Right cardiac atrium (tissue), 5 donors: ENCODE results near the gene TK1. TPM values are rescaled to one million over a fixed set of nuclear protein-coding genes. Genes with fewer than 3 reads are reported as not detected.

Experiments
- ATAC-seq, 2 donors: fragments of 200-7000 bp; cut with Tn5 transposase; one replicate each; pipeline versions ENCODE4 v1.8.0 to v1.9.1; 2020; ENCODE audit warnings: moderate library complexity in 2 of 2, mild to moderate bottlenecking in 1 of 2
- DNase-seq, 3 donors: peaks; one replicate each; pipeline ENCODE4 v3.0.0-alpha.2; 2020
- H3K27ac ChIP-seq: one replicate; pipeline ENCODE4 v1.5.1; 2013; ENCODE audit warnings: mild to moderate bottlenecking, low read length, control low read depth, moderate library complexity
- H3K27me3 ChIP-seq: one replicate; pipeline ENCODE4 v1.6.1; 2013; ENCODE audit not compliant: control insufficient read depth, insufficient read depth
- H3K4me1 ChIP-seq: one replicate; pipeline ENCODE4 v1.6.1; 2013; ENCODE audit warnings: low read length; ENCODE audit not compliant: control insufficient read depth, insufficient read depth
- H3K4me3 ChIP-seq: one replicate; pipeline ENCODE4 v1.5.1; 2013; ENCODE audit warnings: low read length, control low read depth
- H3K9me3 ChIP-seq: one replicate; pipeline ENCODE4 v1.6.1; 2013; ENCODE audit warnings: low read length; ENCODE audit not compliant: control insufficient read depth
- WGBS: extraction: QIAGEN DNeasy Blood & Tissue Kit; methylation state at CpG from one replicate; pipeline ENCODE4 v1.1.7; 2013; 5-methylcytosine and 5-hydroxymethylcytosine counted together
- intact Hi-C, 4 donors: fragments of 100-400 bp; cut with DNase I; formaldehyde crosslinking; loops; one replicate each; pipeline versions ENCODE4 v1.11.0 to v1.14.0; 2022 to 2023
- polyA plus RNA-seq: library from polyadenylated mRNA; stranded (reverse); fragments of 200-250 nt; gene quantifications from one replicate; pipeline ENCODE4 v1.2.3, GENCODE V29; 2013
- total RNA-seq, 4 donors: library from RNA; stranded (reverse); fragmentation: NEBNext Ultra II Directional; extraction: Animal tissue kit (Norgen Biotek cat#: 25700); gene quantifications; one replicate each; pipeline ENCODE4 v1.2.1, GENCODE V29; 2021
- donor health status: healthy with polysubstance abuse.
- donor health status: DM: no; HTN: yes; CAD: no.
- donor health status: DM: no; HTN: no; CAD: no.
- donor health status: DM: no; HTN: yes; CAD: no; lungs with severe emphysema.
- donor health status: DM: yes; HTN: yes; CAD: no.

TK1 gene
- total and polyA plus RNA-seq, 5 donors: 0.51 to 5.2 (median 1.2) TPM

DNA sequence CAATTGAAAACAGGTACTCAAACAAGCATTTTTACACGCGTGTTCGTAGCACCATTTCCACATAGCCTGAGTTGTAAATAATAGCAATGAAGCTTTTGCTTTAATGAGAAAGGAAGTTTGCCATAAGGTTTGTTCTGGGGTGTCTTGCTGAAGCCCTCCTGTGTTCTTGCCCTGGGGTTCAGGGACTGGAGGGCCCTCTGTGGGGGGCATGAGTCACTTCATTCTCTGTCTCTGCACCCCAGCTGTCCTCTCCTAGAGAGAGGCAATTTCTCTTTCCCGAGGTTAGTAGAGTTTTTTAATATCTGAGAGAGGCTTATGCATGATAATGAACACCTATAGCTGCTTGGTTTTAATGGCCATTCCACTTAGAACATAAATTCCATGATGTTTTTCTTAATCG, 9.9 kb upstream of the TK1 start:
- Histone ChIP-seq H3K9me3 (no peaks in the 10 kb centered on the region), H3K4me1 (no peaks in the 10 kb centered on the region), H3K27me3 (no peaks in the 10 kb centered on the region), H3K27ac (no peak overlapping the region), H3K4me3 (no peak overlapping the region)
- ATAC-seq: no peak
- intact Hi-C loops: no loop called here
- peak in 1 of 3 donors; percentile 4 for DNase-seq
- 87% methylated on average over 5 of the region's 5 CpGs for WGBS

- intact Hi-C loops: no loop called here
- DNase-seq: peak; percentile 57 to 80 (median 72)
- Histone ChIP-seq H3K27ac (peak overlapping the region; percentile 50), H3K27me3 (no peaks in the 10 kb centered on the region), H3K4me1 (no peaks in the 10 kb centered on the region), H3K9me3 (no peaks in the 10 kb centered on the region), H3K4me3 (no peak overlapping the region)
- peak; percentile 42 to 73 for ATAC-seq
- 50% methylated on average over 10 of the region's 10 CpGs for WGBS
These were observed 716 bp downstream of the TK1 start for GRCh38 chr17:78185981-78186691.

DNA sequence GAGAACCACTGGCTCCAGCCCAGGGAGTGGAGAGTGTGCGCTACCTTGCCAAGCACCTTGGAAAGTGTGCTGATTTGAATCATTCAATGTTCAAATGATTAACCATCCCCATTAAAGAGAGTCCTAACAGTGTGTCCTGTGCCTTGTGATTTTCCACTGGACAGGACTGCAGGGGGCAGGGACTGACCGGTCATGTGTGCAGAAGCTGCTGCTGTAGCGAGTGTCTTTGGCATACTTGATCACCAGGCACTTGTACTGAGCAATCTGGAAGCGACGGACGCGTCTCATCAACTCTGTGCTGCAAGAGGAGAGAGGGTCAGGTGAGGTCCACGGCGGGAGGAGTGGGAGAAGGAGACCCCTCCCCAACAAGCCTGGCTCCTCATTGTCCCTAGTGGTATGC, 2.0 kb downstream of the TK1 start:
- ATAC-seq (no peak), DNase-seq (no peak)
- Histone ChIP-seq H3K27me3 (no peaks in the 10 kb centered on the region), H3K4me3 (no peak overlapping the region), H3K27ac (no peak overlapping the region), H3K4me1 (no peaks in the 10 kb centered on the region), H3K9me3 (no peaks in the 10 kb centered on the region)
- intact Hi-C loops: loop anchor here in 1 of 4 donors (5.0 kb wide), 1 partner anchor 78 kb away; no protein-coding TSS in a partner anchor
- 73% methylated on average over 9 of the region's 9 CpGs for WGBS

DNA sequence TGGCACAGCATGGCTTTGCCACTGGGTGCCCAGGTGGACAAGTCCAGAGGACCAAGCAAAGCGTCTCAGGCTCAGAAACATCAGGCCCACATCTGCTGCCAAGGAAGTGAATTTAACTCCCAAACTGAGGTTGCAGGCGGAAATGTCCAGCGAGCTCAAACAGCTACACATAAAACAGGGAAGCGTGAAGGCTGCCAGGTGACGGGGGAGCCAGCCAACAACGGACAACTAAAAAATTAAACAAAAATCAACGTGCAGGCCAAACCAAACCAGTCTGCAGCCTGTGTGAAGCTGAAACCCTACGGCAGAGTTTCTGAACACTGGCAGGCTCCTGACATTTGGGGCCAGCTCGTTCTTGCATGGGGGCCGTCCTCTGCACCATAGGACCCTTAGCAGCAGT, 2.5 kb downstream of the TK1 start:
- Histone ChIP-seq H3K27me3 (no peaks in the 10 kb centered on the region), H3K27ac (no peak overlapping the region), H3K4me3 (no peak overlapping the region), H3K4me1 (no peaks in the 10 kb centered on the region), H3K9me3 (no peaks in the 10 kb centered on the region)
- no peak for DNase-seq
- 82% methylated on average over 10 of the region's 10 CpGs for WGBS
- intact Hi-C loops: loop anchor here in 1 of 4 donors (5.0 kb wide), 1 partner anchor 77 kb away; no protein-coding TSS in a partner anchor
- ATAC-seq: no peak

DNA sequence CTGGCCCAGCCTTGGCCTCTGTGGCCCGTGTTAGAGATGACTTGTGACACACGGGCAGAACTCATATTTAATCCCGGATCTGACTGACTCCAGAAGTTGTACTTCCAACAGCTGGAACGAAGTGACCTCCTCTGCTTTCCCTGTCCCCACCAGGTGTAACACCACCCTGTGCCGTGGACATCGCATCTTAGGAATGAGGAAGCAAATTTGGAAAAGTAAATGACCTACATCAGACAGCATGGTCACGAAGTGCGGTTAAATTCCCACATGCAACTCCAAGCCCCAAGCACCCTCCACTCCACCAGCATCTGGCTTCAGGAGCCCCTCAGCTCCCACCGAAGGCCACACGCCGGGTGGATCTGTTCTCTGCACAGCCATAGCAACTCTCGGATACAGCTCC, 2.9 kb downstream of the TK1 start:
- H3K4me1 ChIP-seq: no peaks in the 10 kb centered on the region
- WGBS: 93% methylated on average over 12 of the region's 12 CpGs
- no peak overlapping the region for H3K4me3 ChIP-seq
- ATAC-seq: no peak
- H3K27ac ChIP-seq: no peak overlapping the region
- no peaks in the 10 kb centered on the region for H3K27me3 ChIP-seq
- no peak for DNase-seq
- intact Hi-C loops: loop anchor here in 1 of 4 donors (5.0 kb wide), 1 partner anchor 77 kb away; no protein-coding TSS in a partner anchor
- no peaks in the 10 kb centered on the region for H3K9me3 ChIP-seq

GRCh38 chr17:78182504-78182903, 4.3 kb downstream of the TK1 start:
- no peaks in the 10 kb centered on the region for H3K9me3 ChIP-seq
- intact Hi-C loops: loop anchor here in 1 of 4 donors (5.0 kb wide), 1 partner anchor 75 kb away; no protein-coding TSS in a partner anchor
- H3K4me3 ChIP-seq: no peak overlapping the region
- no peaks in the 10 kb centered on the region for H3K27me3 ChIP-seq
- H3K4me1 ChIP-seq: no peaks in the 10 kb centered on the region
- WGBS: 96% methylated on average over 13 of the region's 13 CpGs
- H3K27ac ChIP-seq: no peak overlapping the region
- DNase-seq (no peak), ATAC-seq (no peak)

- Histone ChIP-seq H3K4me1 (no peaks in the 10 kb centered on the region), H3K4me3 (no peak overlapping the region), H3K27ac (no peak overlapping the region), H3K9me3 (no peaks in the 10 kb centered on the region), H3K27me3 (no peaks in the 10 kb centered on the region)
- WGBS: 64% methylated on average over 2 of the region's 2 CpGs
- intact Hi-C loops: loop anchor here in 1 of 4 donors (5.0 kb wide), 1 partner anchor 73 kb away; no protein-coding TSS in a partner anchor
- ATAC-seq (no peak), DNase-seq (no peak)
These were observed 6.3 kb downstream of the TK1 start for GRCh38 chr17:78180508-78180907.

GRCh38 chr17:78180083-78180482, 6.8 kb downstream of the TK1 start:
- no peaks in the 10 kb centered on the region for H3K27me3 ChIP-seq
- DNase-seq (no peak), ATAC-seq (no peak)
- intact Hi-C loops: loop anchor here in 1 of 4 donors (5.0 kb wide), 1 partner anchor 73 kb away; no protein-coding TSS in a partner anchor
- no peak overlapping the region for H3K27ac ChIP-seq
- no peak overlapping the region for H3K4me3 ChIP-seq
- no peaks in the 10 kb centered on the region for H3K9me3 ChIP-seq
- 68% methylated on average over 14 of the region's 14 CpGs for WGBS
- H3K4me1 ChIP-seq: no peaks in the 10 kb centered on the region

- Histone ChIP-seq H3K4me3 (no peak overlapping the region), H3K27me3 (no peaks in the 10 kb centered on the region), H3K9me3 (no peaks in the 10 kb centered on the region), H3K27ac (no peak overlapping the region), H3K4me1 (no peaks in the 10 kb centered on the region)
- intact Hi-C loops: loop anchor here in 2 of 4 donors (5.0 to 10.0 kb wide), 2 partner anchors 65 to 67 kb away; no protein-coding TSS in a partner anchor
- peak in 1 of 3 donors; percentile 34 for DNase-seq
- ATAC-seq: peak; percentile 7 to 12
- WGBS: 90% methylated on average over 17 of the region's 17 CpGs
These were observed 7.5 kb downstream of the TK1 start for GRCh38 chr17:78179372-78179771.

- Histone ChIP-seq H3K9me3 (no peaks in the 10 kb centered on the region), H3K4me1 (peaks cover 3% of the 10 kb centered on the region), H3K4me3 (no peak overlapping the region), H3K27ac (no peak overlapping the region), H3K27me3 (no peaks in the 10 kb centered on the region)
- intact Hi-C loops: loop anchor here in 2 of 4 donors (5.0 to 10.0 kb wide), 2 partner anchors 62 to 64 kb away; no protein-coding TSS in a partner anchor
- DNase-seq (peak; percentile 70 to 92 (median 90)), ATAC-seq (peak; percentile 50 to 55)
- 15% methylated on average over 14 of the region's 14 CpGs for WGBS
These were observed 10.3 kb downstream of the TK1 start for GRCh38 chr17:78176548-78177025.

DNA sequence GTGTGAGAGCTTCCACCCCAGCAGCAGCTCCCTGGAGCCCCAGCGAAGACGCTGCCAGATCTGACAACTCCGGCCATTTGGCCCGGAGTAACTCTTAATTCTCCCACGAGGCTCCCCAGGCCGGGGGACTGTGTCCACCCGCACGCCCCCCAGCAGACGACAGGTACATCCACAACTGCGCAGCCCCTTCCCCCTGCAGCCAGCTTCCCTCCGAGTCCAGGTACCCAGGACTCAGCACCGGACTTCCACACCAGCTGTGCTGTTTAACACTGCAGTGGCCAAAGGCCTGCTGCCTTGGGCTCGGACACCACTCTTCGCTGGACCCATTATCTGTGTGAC, 11.2 kb downstream of the TK1 start:
- DNase-seq (no peak), ATAC-seq (no peak)
- Histone ChIP-seq H3K9me3 (no peaks in the 10 kb centered on the region), H3K4me1 (peaks cover 3% of the 10 kb centered on the region), H3K4me3 (no peak overlapping the region), H3K27me3 (no peaks in the 10 kb centered on the region), H3K27ac (no peak overlapping the region)
- 59% methylated on average over 14 of the region's 14 CpGs for WGBS
- intact Hi-C loops: loop anchor here in 2 of 4 donors (5.0 to 10.0 kb wide), 2 partner anchors 61 to 63 kb away; no protein-coding TSS in a partner anchor
